Measurements from ENCODE around the gene CFAP92. TPM values are rescaled to one million over a fixed set of nuclear protein-coding genes. Genes with fewer than 3 reads are reported as not detected.

The CFAP92 gene
- total RNA-seq, 1 experiment from 2014 or later, result 0.33 TPM

- Histone ChIP-seq H3K27me3 (ENCODE audit: low read length) (no peaks in the 10 kb centered on the region), H3F3A (ENCODE audit: low read length, unreplicated experiment) (no peaks in the 10 kb centered on the region), H3K27ac (ENCODE audit: low read length) (no peak overlapping the region), H3K9me3 (ENCODE audit: low read length) (no peaks in the 10 kb centered on the region), H3K4me1 (ENCODE audit: insufficient read depth, low read length) (no peaks in the 10 kb centered on the region), H3K79me2 (ENCODE audit: low read length) (no peaks in the 10 kb centered on the region), H3K36me3 (ENCODE audit: low read depth, low read length) (peaks cover 19% of the 10 kb centered on the region), H2AFZ (ENCODE audit: low read length) (no peak overlapping the region), H3K9me2 (replicated peaks; ENCODE audit: low read length) (no peaks in the 10 kb centered on the region), H4K20me1 (ENCODE audit: low read length) (no peaks in the 10 kb centered on the region), H3K4me2 (ENCODE audit: low read length) (no peak overlapping the region), H3K9ac (ENCODE audit: low read length) (no peak overlapping the region), H3K4me3 (ENCODE audit: low read length) (no peak overlapping the region)
- intact Hi-C loops (cut with micrococcal nuclease), result no loop called here
- TF ChIP-seq EZH2phosphoT487 (IDR thresholded peaks at IDR 0.05; ENCODE audit: borderline replicate concordance, low read length), result no peak
- TF ChIP-seq CTCF (conservative IDR thresholded peaks at IDR 0.05; ENCODE audit: low read depth, low read length), result no peak
- TF ChIP-seq EZH2 (IDR thresholded peaks at IDR 0.05; ENCODE audit: low read length, unreplicated experiment), result no peak
- ATAC-seq (no peak), DNase-seq (no peak)
- no TSS peak for BruUV-seq (replicated peaks)
- POLR2A ChIA-PET (ENCODE audit: unreplicated experiment), result no interaction called here
- CTCF ChIA-PET, result interaction anchor here (0.6 kb wide), 1 partner anchor 55 kb away, joined by 5 read pairs; no protein-coding TSS in a partner anchor
Measured at GRCh38 chr3:128914966-128915645, 78.8 kb downstream of the CFAP92 start.

- H3K9ac ChIP-seq (ENCODE audit: low read length), result no peak overlapping the region
- H3K4me2 ChIP-seq (ENCODE audit: low read length), result no peak overlapping the region
- no peaks in the 10 kb centered on the region for H3K9me2 ChIP-seq (replicated peaks; ENCODE audit: low read length)
- TF ChIP-seq EZH2phosphoT487 (IDR thresholded peaks at IDR 0.05; ENCODE audit: borderline replicate concordance, low read length), result no peak
- TF ChIP-seq CTCF (conservative IDR thresholded peaks at IDR 0.05; ENCODE audit: low read depth, low read length), result no peak
- no peak for TF ChIP-seq EZH2 (IDR thresholded peaks at IDR 0.05; ENCODE audit: low read length, unreplicated experiment)
- intact Hi-C loops (cut with micrococcal nuclease), result no loop called here
- no peak for DNase-seq
- POLR2A ChIA-PET (ENCODE audit: unreplicated experiment), result no interaction called here
- peaks cover 7% of the 10 kb centered on the region; the same call in 1 of the 2 replicates for H3K36me3 ChIP-seq (ENCODE audit: low read depth, low read length)
- BruUV-seq (replicated peaks), result no TSS peak
- H2AFZ ChIP-seq (ENCODE audit: low read length), result no peak overlapping the region
- no peaks in the 10 kb centered on the region for H3K27me3 ChIP-seq (ENCODE audit: low read length)
- CTCF ChIA-PET, result no interaction called here
- H3K79me2 ChIP-seq (ENCODE audit: low read length), result no peaks in the 10 kb centered on the region
- H3K4me3 ChIP-seq (ENCODE audit: low read length), result no peak overlapping the region
- H3K4me1 ChIP-seq (ENCODE audit: insufficient read depth, low read length), result no peaks in the 10 kb centered on the region
- H3K27ac ChIP-seq (ENCODE audit: low read length), result no peak overlapping the region
- H3K9me3 ChIP-seq (ENCODE audit: low read length), result no peaks in the 10 kb centered on the region
- no peak for ATAC-seq
- H3F3A ChIP-seq (ENCODE audit: low read length, unreplicated experiment), result no peaks in the 10 kb centered on the region
- no peaks in the 10 kb centered on the region for H4K20me1 ChIP-seq (ENCODE audit: low read length)
Measured at GRCh38 chr3:128911911-128912310, 82.0 kb downstream of the CFAP92 start.

DNA sequence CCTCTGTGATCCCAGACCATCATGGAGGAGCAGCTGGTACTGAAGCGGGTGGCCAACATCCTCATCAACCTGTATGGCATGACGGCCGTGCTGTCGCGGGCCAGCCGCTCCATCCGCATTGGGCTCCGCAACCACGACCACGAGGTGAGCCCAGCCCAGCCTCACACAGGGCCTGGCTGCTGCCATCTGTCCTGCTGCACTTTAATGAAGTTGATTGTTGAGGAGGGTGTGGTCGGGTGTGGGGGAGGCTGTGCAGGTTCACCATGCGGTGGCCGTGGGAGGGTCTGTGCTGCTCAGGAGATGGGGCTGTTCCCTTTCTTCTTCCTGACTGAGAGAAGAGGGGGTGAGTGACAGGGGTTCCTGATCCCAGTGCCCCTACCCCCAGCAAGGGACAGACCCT lies 83.9 kb downstream of the CFAP92 start:
- H3K4me3 ChIP-seq (ENCODE audit: low read length), result no peak overlapping the region
- CTCF ChIA-PET, result no interaction called here
- no peaks in the 10 kb centered on the region for H4K20me1 ChIP-seq (ENCODE audit: low read length)
- POLR2A ChIA-PET (ENCODE audit: unreplicated experiment), result no interaction called here
- DNase-seq (no peak), ATAC-seq (no peak)
- no TSS peak for BruUV-seq (replicated peaks)
- no peak overlapping the region for H3K27ac ChIP-seq (ENCODE audit: low read length)
- TF ChIP-seq EZH2phosphoT487 (IDR thresholded peaks at IDR 0.05; ENCODE audit: borderline replicate concordance, low read length), result no peak
- no peak for TF ChIP-seq CTCF (conservative IDR thresholded peaks at IDR 0.05; ENCODE audit: low read depth, low read length)
- no peak for TF ChIP-seq EZH2 (IDR thresholded peaks at IDR 0.05; ENCODE audit: low read length, unreplicated experiment)
- H3K9me2 ChIP-seq (replicated peaks; ENCODE audit: low read length), result no peaks in the 10 kb centered on the region
- no peak overlapping the region for H3K4me2 ChIP-seq (ENCODE audit: low read length)
- H3K36me3 ChIP-seq (ENCODE audit: low read depth, low read length), result peaks cover 2% of the 10 kb centered on the region; the same call in 1 of the 2 replicates
- no peaks in the 10 kb centered on the region for H3K79me2 ChIP-seq (ENCODE audit: low read length)
- intact Hi-C loops (cut with micrococcal nuclease), result no loop called here
- no peaks in the 10 kb centered on the region for H3K4me1 ChIP-seq (ENCODE audit: insufficient read depth, low read length)
- no peak overlapping the region for H3K9ac ChIP-seq (ENCODE audit: low read length)
- H3K9me3 ChIP-seq (ENCODE audit: low read length), result no peaks in the 10 kb centered on the region
- H3F3A ChIP-seq (ENCODE audit: low read length, unreplicated experiment), result no peaks in the 10 kb centered on the region
- H3K27me3 ChIP-seq (ENCODE audit: low read length), result no peaks in the 10 kb centered on the region
- H2AFZ ChIP-seq (ENCODE audit: low read length), result no peak overlapping the region
